SK-N-SH treated with all-trans-retinoic acid at 6 μM for 48 hours (cell line): Measurements from ENCODE around the gene PCDHGA9.

Experiments used
- ARNTL ChIP-seq: fragments of 450-650 bp; formaldehyde crosslinking; IDR thresholded peaks from 2 replicates; pipeline ENCODE4 v1.5.0; 2020; ENCODE audit warnings: low read depth, mild to moderate bottlenecking, moderate library complexity, borderline replicate concordance
- CSDC2 ChIP-seq: fragments of 250-450 bp; sonication (Bioruptor Pico); IDR thresholded peaks from 2 replicates; pipeline ENCODE4 v1.5.0; 2020; ENCODE audit warnings: mild to moderate bottlenecking, moderate library complexity
- ESRRG ChIP-seq: fragments of 250-450 bp; sonication (Bioruptor Pico); IDR thresholded peaks from 2 replicates; pipeline ENCODE4 v1.6.1; 2021; ENCODE audit warnings: mild to moderate bottlenecking
- PATZ1 ChIP-seq: fragments of 250-450 bp; sonication (Bioruptor Pico); IDR thresholded peaks from 2 replicates; pipeline ENCODE4 v1.8.0; 2020; ENCODE audit warnings: mild to moderate bottlenecking, moderate library complexity, borderline replicate concordance
- RARB ChIP-seq: fragments of 250-450 bp; sonication (Bioruptor Pico); IDR thresholded peaks from 2 replicates; pipeline ENCODE4 v1.8.0; 2021; ENCODE audit warnings: mild to moderate bottlenecking, moderate library complexity
- ZFP3 ChIP-seq: fragments of 250-450 bp; sonication (Bioruptor Pico); IDR thresholded peaks from 2 replicates; pipeline ENCODE4 v1.5.0; 2020; ENCODE audit warnings: mild to moderate bottlenecking, moderate library complexity
- ZFP30 ChIP-seq: fragments of 450-650 bp; formaldehyde crosslinking; IDR thresholded peaks from 2 replicates; pipeline ENCODE4 v1.5.0; 2022; ENCODE audit warnings: mild to moderate bottlenecking, moderate library complexity
- TF ChIP-seq, protein P1 (sequence below): fragments of 250-450 bp; sonication (Bioruptor Pico); IDR thresholded peaks from 2 replicates; pipeline ENCODE4 v1.5.1; 2020; ENCODE audit warnings: low read depth, mild to moderate bottlenecking, moderate library complexity
- TF ChIP-seq, protein P2 (sequence below): fragments of 250-450 bp; sonication (Bioruptor Pico); IDR thresholded peaks from 2 replicates; pipeline ENCODE4 v1.5.1; 2021; ENCODE audit warnings: mild to moderate bottlenecking, moderate library complexity

DNA sequence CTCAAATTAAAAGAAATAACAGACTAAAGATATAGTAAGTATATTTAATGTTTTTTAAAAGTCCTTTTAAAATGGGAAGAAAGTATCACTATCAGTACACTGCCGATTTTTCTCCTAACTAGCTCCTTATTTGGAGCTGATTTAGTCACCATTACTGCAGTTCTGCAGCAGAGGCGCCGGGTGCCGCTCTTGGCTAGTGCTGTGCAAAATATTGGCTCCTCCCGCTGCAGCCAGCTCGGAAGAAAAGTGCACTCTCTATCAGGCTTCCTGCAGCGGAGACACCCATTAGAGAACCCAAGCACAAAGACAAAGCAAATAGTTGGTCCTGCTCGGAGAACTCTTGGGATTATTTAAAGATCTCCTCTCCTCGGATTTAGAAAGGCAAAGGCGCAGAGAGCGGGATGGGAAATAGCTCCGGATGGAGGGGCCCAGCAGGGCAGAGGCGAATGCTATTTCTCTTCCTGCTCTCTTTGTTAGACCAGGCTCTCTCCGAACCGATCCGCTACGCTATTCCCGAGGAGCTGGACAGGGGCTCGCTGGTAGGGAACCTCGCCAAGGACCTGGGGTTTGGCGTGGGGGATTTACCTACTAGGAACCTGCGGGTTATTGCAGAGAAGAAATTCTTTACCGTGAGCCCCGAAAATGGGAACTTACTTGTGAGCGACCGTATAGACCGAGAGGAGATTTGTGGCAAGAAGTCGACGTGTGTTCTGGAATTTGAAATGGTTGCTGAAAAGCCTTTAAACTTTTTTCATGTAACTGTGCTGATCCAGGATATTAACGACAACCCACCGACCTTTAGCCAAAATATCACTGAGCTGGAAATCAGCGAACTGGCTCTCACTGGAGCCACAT, 32.4 kb upstream of the PCDHGA9 start, which contains the start of gene PCDHGB3:
- TF ChIP-seq, protein P1, sequence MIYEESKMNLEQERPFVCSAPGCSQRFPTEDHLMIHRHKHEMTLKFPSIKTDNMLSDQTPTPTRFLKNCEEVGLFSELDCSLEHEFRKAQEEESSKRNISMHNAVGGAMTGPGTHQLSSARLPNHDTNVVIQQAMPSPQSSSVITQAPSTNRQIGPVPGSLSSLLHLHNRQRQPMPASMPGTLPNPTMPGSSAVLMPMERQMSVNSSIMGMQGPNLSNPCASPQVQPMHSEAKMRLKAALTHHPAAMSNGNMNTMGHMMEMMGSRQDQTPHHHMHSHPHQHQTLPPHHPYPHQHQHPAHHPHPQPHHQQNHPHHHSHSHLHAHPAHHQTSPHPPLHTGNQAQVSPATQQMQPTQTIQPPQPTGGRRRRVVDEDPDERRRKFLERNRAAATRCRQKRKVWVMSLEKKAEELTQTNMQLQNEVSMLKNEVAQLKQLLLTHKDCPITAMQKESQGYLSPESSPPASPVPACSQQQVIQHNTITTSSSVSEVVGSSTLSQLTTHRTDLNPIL (CRISPR knock-in tag) = no peak
- TF ChIP-seq ZFP3 (CRISPR knock-in tag) (no peak), PATZ1 (CRISPR knock-in tag) (no peak), ZFP30 (no peak), CSDC2 (CRISPR knock-in tag) (no peak), ESRRG (CRISPR knock-in tag) (no peak), ARNTL (CRISPR knock-in tag) (no peak), RARB (CRISPR knock-in tag) (no peak)
- TF ChIP-seq, protein P2, sequence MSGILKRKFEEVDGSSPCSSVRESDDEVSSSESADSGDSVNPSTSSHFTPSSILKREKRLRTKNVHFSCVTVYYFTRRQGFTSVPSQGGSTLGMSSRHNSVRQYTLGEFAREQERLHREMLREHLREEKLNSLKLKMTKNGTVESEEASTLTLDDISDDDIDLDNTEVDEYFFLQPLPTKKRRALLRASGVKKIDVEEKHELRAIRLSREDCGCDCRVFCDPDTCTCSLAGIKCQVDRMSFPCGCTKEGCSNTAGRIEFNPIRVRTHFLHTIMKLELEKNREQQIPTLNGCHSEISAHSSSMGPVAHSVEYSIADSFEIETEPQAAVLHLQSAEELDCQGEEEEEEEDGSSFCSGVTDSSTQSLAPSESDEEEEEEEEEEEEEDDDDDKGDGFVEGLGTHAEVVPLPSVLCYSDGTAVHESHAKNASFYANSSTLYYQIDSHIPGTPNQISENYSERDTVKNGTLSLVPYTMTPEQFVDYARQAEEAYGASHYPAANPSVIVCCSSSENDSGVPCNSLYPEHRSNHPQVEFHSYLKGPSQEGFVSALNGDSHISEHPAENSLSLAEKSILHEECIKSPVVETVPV (CRISPR knock-in tag) = no peak
